ENCODE data around the gene ZNF84. TPM values are rescaled to one million over a fixed set of nuclear protein-coding genes. Genes with fewer than 3 reads are reported as not detected.

ZNF84 gene
- total RNA-seq, 6 experiments from 2014 or later: 9.2 to 13.0 (median 11.3) TPM

DNA sequence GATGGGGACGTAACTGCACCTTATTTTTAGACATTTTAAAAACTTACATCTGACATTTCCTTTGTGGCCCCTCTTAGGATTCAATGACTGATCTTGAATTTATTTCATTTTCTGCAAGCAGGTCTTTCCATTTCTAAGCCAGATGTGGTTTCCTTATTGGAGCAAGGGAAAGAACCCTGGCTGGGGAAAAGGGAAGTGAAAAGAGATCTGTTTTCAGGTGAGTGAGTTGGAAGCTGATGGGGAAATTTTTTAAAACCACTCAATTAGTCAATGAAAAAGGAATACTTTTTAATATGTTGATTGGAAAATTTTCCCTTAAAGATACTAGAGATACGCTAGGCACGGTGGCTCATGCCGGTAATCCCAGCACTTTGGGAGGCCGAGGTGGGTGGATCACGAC is 46.0 kb downstream of the ZNF84 start:
- TF ChIP-seq, protein P1, sequence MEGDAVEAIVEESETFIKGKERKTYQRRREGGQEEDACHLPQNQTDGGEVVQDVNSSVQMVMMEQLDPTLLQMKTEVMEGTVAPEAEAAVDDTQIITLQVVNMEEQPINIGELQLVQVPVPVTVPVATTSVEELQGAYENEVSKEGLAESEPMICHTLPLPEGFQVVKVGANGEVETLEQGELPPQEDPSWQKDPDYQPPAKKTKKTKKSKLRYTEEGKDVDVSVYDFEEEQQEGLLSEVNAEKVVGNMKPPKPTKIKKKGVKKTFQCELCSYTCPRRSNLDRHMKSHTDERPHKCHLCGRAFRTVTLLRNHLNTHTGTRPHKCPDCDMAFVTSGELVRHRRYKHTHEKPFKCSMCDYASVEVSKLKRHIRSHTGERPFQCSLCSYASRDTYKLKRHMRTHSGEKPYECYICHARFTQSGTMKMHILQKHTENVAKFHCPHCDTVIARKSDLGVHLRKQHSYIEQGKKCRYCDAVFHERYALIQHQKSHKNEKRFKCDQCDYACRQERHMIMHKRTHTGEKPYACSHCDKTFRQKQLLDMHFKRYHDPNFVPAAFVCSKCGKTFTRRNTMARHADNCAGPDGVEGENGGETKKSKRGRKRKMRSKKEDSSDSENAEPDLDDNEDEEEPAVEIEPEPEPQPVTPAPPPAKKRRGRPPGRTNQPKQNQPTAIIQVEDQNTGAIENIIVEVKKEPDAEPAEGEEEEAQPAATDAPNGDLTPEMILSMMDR (IDR thresholded peaks at IDR 0.05): no peak
- Mint-ChIP-seq H3K27ac (no peak overlapping the region), H3K27me3 (ENCODE audit: insufficient read depth) (no peaks in the 10 kb centered on the region; the same call in 1 of the 2 replicates), H3K4me1 (ENCODE audit: low read depth) (no peaks in the 10 kb centered on the region), H3K4me3 (no peak overlapping the region), H3K36me3 (ENCODE audit: low read depth) (peaks cover 68% of the 10 kb centered on the region), H3K9me3 (peaks cover 52% of the 10 kb centered on the region)
- no peak for DNase-seq

DNA sequence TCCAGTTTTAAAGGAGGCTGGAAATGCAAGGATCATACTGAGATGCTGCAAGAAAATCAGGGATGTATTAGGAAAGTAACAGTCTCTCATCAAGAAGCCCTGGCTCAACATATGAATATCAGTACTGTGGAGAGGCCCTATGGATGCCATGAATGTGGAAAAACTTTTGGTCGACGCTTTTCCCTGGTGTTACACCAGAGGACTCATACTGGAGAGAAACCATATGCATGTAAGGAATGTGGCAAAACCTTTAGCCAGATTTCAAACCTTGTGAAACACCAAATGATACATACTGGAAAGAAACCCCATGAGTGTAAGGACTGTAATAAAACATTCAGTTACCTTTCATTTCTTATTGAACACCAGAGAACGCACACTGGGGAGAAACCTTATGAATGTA is 68.3 kb downstream of the ZNF84 start:
- Mint-ChIP-seq H3K27me3 (ENCODE audit: insufficient read depth) (no peaks in the 10 kb centered on the region), H3K4me1 (ENCODE audit: low read depth) (no peaks in the 10 kb centered on the region), H3K36me3 (ENCODE audit: low read depth) (peaks cover 97% of the 10 kb centered on the region), H3K27ac (no peak overlapping the region), H3K9me3 (peaks cover 100% of the 10 kb centered on the region), H3K4me3 (no peak overlapping the region)
- TF ChIP-seq, protein P1 (IDR thresholded peaks at IDR 0.05): no peak
- no peak for DNase-seq

DNA sequence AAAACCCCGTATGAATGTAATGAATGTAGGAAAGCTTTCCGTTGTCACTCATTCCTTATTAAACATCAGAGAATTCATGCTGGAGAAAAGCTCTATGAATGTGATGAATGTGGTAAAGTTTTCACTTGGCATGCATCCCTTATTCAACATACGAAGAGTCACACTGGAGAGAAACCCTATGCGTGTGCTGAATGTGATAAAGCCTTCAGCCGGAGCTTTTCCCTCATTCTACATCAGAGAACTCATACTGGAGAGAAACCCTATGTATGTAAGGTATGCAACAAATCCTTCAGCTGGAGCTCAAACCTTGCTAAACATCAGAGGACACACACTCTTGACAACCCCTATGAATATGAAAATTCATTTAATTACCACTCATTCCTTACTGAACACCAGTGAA is 68.9 kb downstream of the ZNF84 start:
- H3K4me3 Mint-ChIP-seq: no peak overlapping the region
- H3K4me1 Mint-ChIP-seq (ENCODE audit: low read depth): no peaks in the 10 kb centered on the region
- H3K27ac Mint-ChIP-seq: no peak overlapping the region
- no peaks in the 10 kb centered on the region for H3K27me3 Mint-ChIP-seq (ENCODE audit: insufficient read depth)
- no peak for DNase-seq
- peaks cover 96% of the 10 kb centered on the region for H3K36me3 Mint-ChIP-seq (ENCODE audit: low read depth)
- TF ChIP-seq, protein P1 (IDR thresholded peaks at IDR 0.05): no peak
- peaks cover 100% of the 10 kb centered on the region for H3K9me3 Mint-ChIP-seq

DNA sequence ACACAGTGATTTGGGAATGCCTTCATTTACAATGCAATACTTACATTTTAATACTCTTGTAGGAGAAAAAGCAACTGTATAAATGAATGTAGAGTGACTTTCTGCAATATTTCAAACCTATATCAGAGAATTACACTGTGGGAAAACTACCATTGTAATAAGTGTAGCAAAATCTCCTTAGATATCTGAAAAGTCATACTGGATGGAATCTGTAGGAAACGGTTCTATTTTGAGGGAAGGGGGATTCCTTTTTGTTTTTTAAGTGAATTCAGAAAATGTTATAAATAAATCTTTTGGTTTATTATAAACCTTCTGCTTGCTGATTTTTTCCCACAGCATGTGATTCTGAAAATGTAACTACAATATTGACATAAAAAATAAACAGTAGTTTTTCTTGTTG is 69.8 kb downstream of the ZNF84 start:
- DNase-seq: no peak
- Mint-ChIP-seq H3K9me3 (peaks cover 100% of the 10 kb centered on the region), H3K36me3 (ENCODE audit: low read depth) (peaks cover 92% of the 10 kb centered on the region), H3K27me3 (ENCODE audit: insufficient read depth) (no peaks in the 10 kb centered on the region), H3K4me3 (no peak overlapping the region), H3K27ac (no peak overlapping the region), H3K4me1 (ENCODE audit: low read depth) (no peaks in the 10 kb centered on the region)
- TF ChIP-seq, protein P1 (IDR thresholded peaks at IDR 0.05): no peak

DNA sequence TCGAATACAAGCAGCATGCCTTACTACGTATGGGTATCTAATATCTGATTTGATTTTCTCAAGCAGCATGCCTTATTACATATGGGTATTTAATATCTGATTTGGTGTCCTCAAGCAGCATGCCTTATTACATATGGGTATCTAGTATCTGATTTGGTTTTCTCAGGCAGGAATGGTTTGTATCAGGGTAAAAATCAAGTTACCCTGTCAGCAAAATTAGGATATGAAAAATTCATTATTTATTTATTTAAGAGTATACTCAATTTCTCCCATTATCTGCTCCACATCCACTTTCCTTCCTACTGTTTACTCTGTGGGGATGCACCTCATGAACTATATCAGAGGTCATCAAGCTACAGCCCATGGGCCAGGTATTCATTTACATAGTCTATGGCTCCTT is 70.8 kb downstream of the ZNF84 start:
- peaks cover 98% of the 10 kb centered on the region for H3K9me3 Mint-ChIP-seq
- no peak overlapping the region for H3K4me3 Mint-ChIP-seq
- DNase-seq: no peak
- no peak overlapping the region for H3K27ac Mint-ChIP-seq
- H3K4me1 Mint-ChIP-seq (ENCODE audit: low read depth): no peaks in the 10 kb centered on the region
- no peaks in the 10 kb centered on the region for H3K27me3 Mint-ChIP-seq (ENCODE audit: insufficient read depth)
- TF ChIP-seq, protein P1 (IDR thresholded peaks at IDR 0.05): no peak
- H3K36me3 Mint-ChIP-seq (ENCODE audit: low read depth): peaks cover 88% of the 10 kb centered on the region

Other genes starting within 250 kb of the ZNF84 start
- 100 to 1,000 TPM; 108 to 121 (median 115) TPM for gene GOLGA3, start 208.6 kb upstream of the ZNF84 start, total RNA-seq (2021; fragmentation: NEBNext Ultra II Directional; extraction: Animal tissue kit (Norgen Biotek cat#: 25700))
- 10 to 100 TPM; 23.1 to 30.0 (median 26.2) TPM for gene CHFR, start 149.9 kb upstream of the ZNF84 start, total RNA-seq (2021; fragmentation: NEBNext Ultra II Directional; extraction: Animal tissue kit (Norgen Biotek cat#: 25700))
- 10 to 100 TPM in 1 of 6 experiments, 1 to 10 TPM in 5; 6.2 to 11.8 (median 7.6) TPM for gene ZNF605, start 81.2 kb upstream of the ZNF84 start, total RNA-seq (2021; fragmentation: NEBNext Ultra II Directional; extraction: Animal tissue kit (Norgen Biotek cat#: 25700))
- 1 to 10 TPM; 5.9 to 6.6 (median 6.1) TPM for gene ZNF26, start 51.1 kb upstream of the ZNF84 start, total RNA-seq (2021; fragmentation: NEBNext Ultra II Directional; extraction: Animal tissue kit (Norgen Biotek cat#: 25700))
- 1 to 10 TPM; 7.7 to 9.5 (median 7.9) TPM for gene ZNF140, start 43.4 kb downstream of the ZNF84 start, total RNA-seq (2021; fragmentation: NEBNext Ultra II Directional; extraction: Animal tissue kit (Norgen Biotek cat#: 25700))
- under 1 TPM; 0.59 to 0.70 (median 0.62) TPM for gene ZNF891, start 92.8 kb downstream of the ZNF84 start, total RNA-seq (2021; fragmentation: NEBNext Ultra II Directional; extraction: Animal tissue kit (Norgen Biotek cat#: 25700))
- gene ZNF10, start 93.1 kb downstream of the ZNF84 start, total RNA-seq (2021; fragmentation: NEBNext Ultra II Directional; extraction: Animal tissue kit (Norgen Biotek cat#: 25700)): 1 to 10 TPM; 3.6 to 4.8 (median 4.1) TPM
- 10 to 100 TPM; 13.5 to 15.7 (median 14.0) TPM for gene ZNF268, start 144.0 kb downstream of the ZNF84 start, total RNA-seq (2021; fragmentation: NEBNext Ultra II Directional; extraction: Animal tissue kit (Norgen Biotek cat#: 25700))
- gene ANHX, start 198.4 kb downstream of the ZNF84 start, total RNA-seq (2021; fragmentation: NEBNext Ultra II Directional; extraction: Animal tissue kit (Norgen Biotek cat#: 25700)): not detected

Measured in HFFc6 (cell line).